H9 (cell line): Measurements from ENCODE around the gene TGM2. TPM values are rescaled to one million over a fixed set of nuclear protein-coding genes. Genes with fewer than 3 reads are reported as not detected.

Experiments used
- DNase-seq: peaks from one replicate; pipeline ENCODE4 v3.0.0-alpha.2; 2017
- H2AFZ ChIP-seq: one replicate; pipeline ENCODE4 v1.6.1; 2013; ENCODE audit warnings: mild to moderate bottlenecking, low read length, control low read depth, moderate library complexity
- H2AK5ac ChIP-seq: 2 replicates; pipeline ENCODE4 v1.6.1; 2013; ENCODE audit warnings: low read length, control low read depth, mixed read lengths; ENCODE audit not compliant: insufficient read length
- H2BK120ac ChIP-seq: one replicate; pipeline ENCODE4 v1.6.1; 2013; ENCODE audit warnings: low read depth, mild to moderate bottlenecking, low read length, control low read depth, inconsistent platforms; ENCODE audit not compliant: poor library complexity, severe bottlenecking
- H2BK12ac ChIP-seq: 2 replicates; pipeline ENCODE4 v1.6.1; 2013; ENCODE audit warnings: low read length, control low read depth, mixed read lengths, low read depth; ENCODE audit not compliant: insufficient read length
- H2BK15ac ChIP-seq: 2 replicates; pipeline ENCODE4 v1.6.1; 2013; ENCODE audit warnings: low read depth, low read length, control low read depth
- H2BK20ac ChIP-seq: one replicate; pipeline ENCODE4 v1.6.1; 2013; ENCODE audit warnings: low read depth, mild to moderate bottlenecking, low read length, control low read depth, inconsistent platforms; ENCODE audit not compliant: poor library complexity, severe bottlenecking
- H2BK5ac ChIP-seq: 2 replicates; pipeline ENCODE4 v1.6.1; 2013; ENCODE audit warnings: low read length, control low read depth, mixed read lengths; ENCODE audit not compliant: insufficient read length
- H3K14ac ChIP-seq: 2 replicates; pipeline ENCODE4 v1.6.1; 2013; ENCODE audit warnings: low read length, control low read depth; ENCODE audit not compliant: insufficient read depth
- H3K18ac ChIP-seq: 2 replicates; pipeline ENCODE4 v1.6.1; 2013; ENCODE audit warnings: low read depth, mild to moderate bottlenecking, mixed read lengths, low read length, control low read depth; ENCODE audit not compliant: insufficient read length
- H3K23ac ChIP-seq: 2 replicates; pipeline ENCODE4 v1.6.1; 2013; ENCODE audit warnings: low read length, control low read depth, mixed read lengths, low read depth; ENCODE audit not compliant: insufficient read length
- H3K23me2 ChIP-seq: 2 replicates; pipeline ENCODE4 v1.6.1; 2013; ENCODE audit warnings: low read depth, mild to moderate bottlenecking, mixed read lengths, low read length, control low read depth; ENCODE audit not compliant: insufficient read length, poor library complexity, severe bottlenecking
- H3K27ac ChIP-seq: 2 replicates; pipeline ENCODE4 v1.5.1; 2013; ENCODE audit warnings: low read length, control low read depth, mixed read lengths, low read depth; ENCODE audit not compliant: insufficient read length
- H3K27me3 ChIP-seq: 2 replicates; pipeline ENCODE4 v1.6.1; 2013; ENCODE audit warnings: low read length, control low read depth, inconsistent platforms; ENCODE audit not compliant: insufficient read depth
- H3K4ac ChIP-seq: 2 replicates; pipeline ENCODE4 v1.6.1; 2013; ENCODE audit warnings: low read depth, mild to moderate bottlenecking, control low read depth, inconsistent platforms, low read length, moderate library complexity
- H3K4me1 ChIP-seq: 2 replicates; pipeline ENCODE4 v1.6.1; 2013; ENCODE audit warnings: low read length, control low read depth, inconsistent platforms; ENCODE audit not compliant: insufficient read depth
- H3K4me2 ChIP-seq: 2 replicates; pipeline ENCODE4 v1.6.1; 2013; ENCODE audit warnings: low read length, control low read depth, mixed read lengths; ENCODE audit not compliant: insufficient read length, insufficient read depth
- H3K56ac ChIP-seq: 2 replicates; pipeline ENCODE4 v1.6.1; 2013; ENCODE audit warnings: low read depth, mild to moderate bottlenecking, mixed read lengths, low read length, control low read depth; ENCODE audit not compliant: insufficient read length
- H3K79me1 ChIP-seq: 2 replicates; pipeline ENCODE4 v1.6.1; 2013; ENCODE audit warnings: low read depth, mild to moderate bottlenecking, moderate library complexity, low read length, control low read depth, inconsistent platforms; ENCODE audit not compliant: insufficient read depth, poor library complexity, severe bottlenecking
- H3K79me2 ChIP-seq: 2 replicates; pipeline ENCODE4 v1.6.1; 2013; ENCODE audit warnings: low read length, control low read depth, inconsistent platforms; ENCODE audit not compliant: insufficient read depth
- H3K9ac ChIP-seq: 2 replicates; pipeline ENCODE4 v1.6.1; 2013; ENCODE audit warnings: low read length, control low read depth, mixed read lengths; ENCODE audit not compliant: insufficient read length; ENCODE audit errors: extremely low read depth
- H3K9me3 ChIP-seq: one replicate; pipeline ENCODE4 v1.6.1; 2013; ENCODE audit warnings: low read depth, low read length, inconsistent platforms; ENCODE audit not compliant: control insufficient read depth
- H3T11ph ChIP-seq: one replicate; pipeline ENCODE4 v1.6.1; 2013; ENCODE audit warnings: mild to moderate bottlenecking, low read length, control low read depth, inconsistent platforms
- H4K20me1 ChIP-seq: one replicate; pipeline ENCODE4 v1.6.1; 2013; ENCODE audit not compliant: control insufficient read depth, insufficient read length, insufficient read depth
- H4K5ac ChIP-seq: 2 replicates; pipeline ENCODE4 v1.6.1; 2013; ENCODE audit warnings: low read depth, mild to moderate bottlenecking, mixed read lengths, low read length, control low read depth; ENCODE audit not compliant: insufficient read length
- H4K8ac ChIP-seq: replicated peaks from 2 replicates; pipeline ENCODE4 v1.6.1; 2013; ENCODE audit warnings: low read length, control low read depth, mixed read lengths, low read depth; ENCODE audit not compliant: insufficient read length
- H4K91ac ChIP-seq: 2 replicates; pipeline ENCODE4 v1.6.1; 2013; ENCODE audit warnings: low read depth, mild to moderate bottlenecking, moderate library complexity, mixed read lengths, low read length, control low read depth; ENCODE audit not compliant: insufficient read length
- H3K27ac Mint-ChIP-seq, 3 experiments: 2 replicates in 2 of 3; 3 replicates in 1 of 3; pipeline ENCODE4 v1.8.0; 2020 to 2021; ENCODE audit warnings: mixed read lengths in 3 of 3, mild to moderate bottlenecking in 1 of 3, moderate library complexity in 1 of 3
- H3K27me3 Mint-ChIP-seq: 2 replicates; pipeline ENCODE4 v1.8.0; 2021; ENCODE audit warnings: low read depth, mild to moderate bottlenecking, moderate library complexity, mixed read lengths
- H3K36me3 Mint-ChIP-seq, 3 experiments: 2 replicates in 2 of 3; 3 replicates in 1 of 3; pipeline ENCODE4 v1.8.0; 2020 to 2021; ENCODE audit warnings: low read depth in 3 of 3, mixed read lengths in 3 of 3; ENCODE audit not compliant: insufficient read depth in 1 of 3
- H3K4me1 Mint-ChIP-seq, 2 experiments: 2 replicates each; pipeline ENCODE4 v1.8.0; 2020; ENCODE audit warnings: mixed read lengths in 2 of 2
- H3K4me3 Mint-ChIP-seq, 2 experiments: 2 replicates in 1 of 2; 3 replicates in 1 of 2; pipeline ENCODE4 v1.8.0; 2020 to 2021; ENCODE audit warnings: mild to moderate bottlenecking in 2 of 2, mixed read lengths in 2 of 2, moderate library complexity in 1 of 2
- H3K9me3 Mint-ChIP-seq, 2 experiments: 2 replicates in 1 of 2; 3 replicates in 1 of 2; pipeline ENCODE4 v1.8.0; 2020; ENCODE audit warnings: mild to moderate bottlenecking in 2 of 2, mixed read lengths in 2 of 2, moderate library complexity in 1 of 2
- WGBS: extraction: QIAGEN DNeasy Blood & Tissue Kit; methylation state at CpG from one replicate; pipeline ENCODE4 v1.1.7; 2013; ENCODE audit warnings: missing lambda C conversion rate, low lambda C conversion rate, mixed read lengths; ENCODE audit not compliant: insufficient read length; ENCODE audit errors: extremely low coverage; 5-methylcytosine and 5-hydroxymethylcytosine counted together
- total RNA-seq: library from RNA; stranded (reverse); gene quantifications from 2 replicates; pipeline ENCODE4 v1.2.1, GENCODE V29; 2021
- TF ChIP-seq, protein P1 (sequence below): fragments of 200-600 bp; sonication (generic); conservative IDR thresholded peaks from 3 replicates; pipeline ENCODE4 v1.8.0; 2021; ENCODE audit warnings: antibody characterized with exemption, mild to moderate bottlenecking

Gene TGM2
- total RNA-seq, 1 experiment from 2014 or later = 1.1 TPM

DNA sequence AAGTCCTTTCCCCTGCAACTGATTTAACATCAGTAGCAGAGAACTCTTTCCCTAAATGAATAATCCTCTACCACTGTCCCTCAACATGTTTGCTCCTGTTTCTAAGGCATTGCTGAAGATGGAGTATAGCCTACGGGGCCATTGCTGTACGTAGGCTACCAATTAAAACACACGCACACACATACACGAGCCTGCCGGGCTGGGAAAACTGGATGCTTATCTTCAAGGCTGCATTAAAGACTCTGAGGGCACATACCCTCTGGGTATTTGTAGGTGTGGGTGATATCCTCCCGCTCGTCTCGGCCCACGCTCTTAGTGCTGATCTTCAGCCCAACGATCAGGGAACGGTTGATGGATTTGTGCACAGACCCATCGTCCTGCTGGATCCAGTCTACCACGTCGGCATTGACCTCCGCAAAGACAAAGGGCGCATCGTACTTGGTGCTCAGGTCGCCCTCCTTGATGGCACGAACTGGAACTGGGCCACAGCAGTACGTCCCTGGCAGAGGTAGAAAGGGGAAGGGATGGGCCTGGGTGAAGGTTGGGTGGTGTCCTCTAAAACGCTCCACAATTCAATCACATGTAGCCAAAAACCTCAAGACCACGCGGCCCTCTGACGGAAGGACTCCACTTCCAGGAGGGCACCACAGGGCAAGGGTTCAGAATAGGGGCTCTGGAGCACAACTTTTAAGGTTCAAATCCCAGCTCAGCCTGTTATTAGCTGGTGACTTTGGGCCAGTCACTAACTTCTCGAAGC lies 25.7 kb downstream of the TGM2 start:
- H3K27me3 ChIP-seq = no peaks in the 10 kb centered on the region
- no peaks in the 10 kb centered on the region for H4K20me1 ChIP-seq
- H2AK5ac ChIP-seq = no peak overlapping the region
- no peak overlapping the region for H4K5ac ChIP-seq
- no peak overlapping the region for H2BK5ac ChIP-seq
- H4K91ac ChIP-seq = no peak overlapping the region
- WGBS = no CpG with 5 or more reads among the region's 25 CpGs
- Mint-ChIP-seq H3K4me3 (no peak overlapping the region), H3K9me3 (no peaks in the 10 kb centered on the region), H3K27ac (no peak overlapping the region), H3K27me3 (no peaks in the 10 kb centered on the region; the same call in 1 of the 2 replicates), H3K36me3 (no peaks in the 10 kb centered on the region), H3K4me1 (peaks cover 19 to 33% of the 10 kb centered on the region in 2 experiments)
- no peak overlapping the region for H2BK20ac ChIP-seq
- H3K9me3 ChIP-seq = no peaks in the 10 kb centered on the region
- no peak overlapping the region for H3K18ac ChIP-seq
- no peak overlapping the region for H3K56ac ChIP-seq
- no peak overlapping the region for H2BK12ac ChIP-seq
- no peak overlapping the region for H4K8ac ChIP-seq
- no peak overlapping the region for H3K27ac ChIP-seq
- no peak overlapping the region for H3K23ac ChIP-seq
- H3K79me1 ChIP-seq = no peaks in the 10 kb centered on the region
- no peak overlapping the region for H2BK15ac ChIP-seq
- TF ChIP-seq, protein P1, sequence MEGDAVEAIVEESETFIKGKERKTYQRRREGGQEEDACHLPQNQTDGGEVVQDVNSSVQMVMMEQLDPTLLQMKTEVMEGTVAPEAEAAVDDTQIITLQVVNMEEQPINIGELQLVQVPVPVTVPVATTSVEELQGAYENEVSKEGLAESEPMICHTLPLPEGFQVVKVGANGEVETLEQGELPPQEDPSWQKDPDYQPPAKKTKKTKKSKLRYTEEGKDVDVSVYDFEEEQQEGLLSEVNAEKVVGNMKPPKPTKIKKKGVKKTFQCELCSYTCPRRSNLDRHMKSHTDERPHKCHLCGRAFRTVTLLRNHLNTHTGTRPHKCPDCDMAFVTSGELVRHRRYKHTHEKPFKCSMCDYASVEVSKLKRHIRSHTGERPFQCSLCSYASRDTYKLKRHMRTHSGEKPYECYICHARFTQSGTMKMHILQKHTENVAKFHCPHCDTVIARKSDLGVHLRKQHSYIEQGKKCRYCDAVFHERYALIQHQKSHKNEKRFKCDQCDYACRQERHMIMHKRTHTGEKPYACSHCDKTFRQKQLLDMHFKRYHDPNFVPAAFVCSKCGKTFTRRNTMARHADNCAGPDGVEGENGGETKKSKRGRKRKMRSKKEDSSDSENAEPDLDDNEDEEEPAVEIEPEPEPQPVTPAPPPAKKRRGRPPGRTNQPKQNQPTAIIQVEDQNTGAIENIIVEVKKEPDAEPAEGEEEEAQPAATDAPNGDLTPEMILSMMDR = no peak
- DNase-seq = no peak
- H3K14ac ChIP-seq = no peak overlapping the region; the same call in 1 of the 2 replicates
- H3T11ph ChIP-seq = no peak overlapping the region
- no peaks in the 10 kb centered on the region for H3K23me2 ChIP-seq
- H3K4ac ChIP-seq = no peak overlapping the region
- H2AFZ ChIP-seq = no peak overlapping the region
- no peak overlapping the region for H3K9ac ChIP-seq
- no peaks in the 10 kb centered on the region for H3K4me1 ChIP-seq
- no peak overlapping the region for H2BK120ac ChIP-seq
- no peaks in the 10 kb centered on the region for H3K79me2 ChIP-seq
- H3K4me2 ChIP-seq = no peak overlapping the region
